B cell (primary cell): Measurements from ENCODE around the gene FAM98A.

Experiments
- EZH2 ChIP-seq: IDR thresholded peaks from 2 replicates; pipeline ENCODE4 v1.6.1; 2012; ENCODE audit warnings: borderline replicate concordance, low read depth, mild to moderate bottlenecking, moderate library complexity, low read length; ENCODE audit not compliant: insufficient read depth, poor library complexity, severe bottlenecking
- TF ChIP-seq, protein P1 (sequence below): fragments of 200-600 bp; IDR thresholded peaks from one replicate; pipeline ENCODE4 v1.8.0; 2022; ENCODE audit warnings: antibody characterized with exemption, mild to moderate bottlenecking

DNA sequence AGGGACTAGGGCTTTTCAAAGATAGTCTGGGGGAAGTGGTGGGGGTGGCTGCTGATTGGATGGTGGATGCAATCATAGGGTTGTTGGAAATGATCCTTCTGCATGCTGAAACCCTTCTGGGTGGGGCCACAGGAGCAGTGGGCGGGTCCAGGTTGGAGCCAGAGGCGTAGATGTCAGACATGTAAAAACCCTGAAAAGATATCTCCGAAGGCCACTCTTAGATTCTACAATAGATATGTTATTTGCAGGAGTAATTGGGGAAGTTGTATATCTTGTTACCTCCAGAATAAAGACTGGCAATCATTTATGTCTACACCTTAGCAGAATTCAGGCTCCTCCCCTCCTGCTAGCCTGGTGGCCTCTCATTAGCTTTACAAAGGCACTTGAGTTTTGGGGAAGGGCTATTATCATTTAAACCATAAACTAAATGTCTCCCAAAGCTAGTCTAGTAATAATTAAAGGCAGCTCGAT lies 8.2 kb upstream of the FAM98A start:
- TF ChIP-seq, protein P1, sequence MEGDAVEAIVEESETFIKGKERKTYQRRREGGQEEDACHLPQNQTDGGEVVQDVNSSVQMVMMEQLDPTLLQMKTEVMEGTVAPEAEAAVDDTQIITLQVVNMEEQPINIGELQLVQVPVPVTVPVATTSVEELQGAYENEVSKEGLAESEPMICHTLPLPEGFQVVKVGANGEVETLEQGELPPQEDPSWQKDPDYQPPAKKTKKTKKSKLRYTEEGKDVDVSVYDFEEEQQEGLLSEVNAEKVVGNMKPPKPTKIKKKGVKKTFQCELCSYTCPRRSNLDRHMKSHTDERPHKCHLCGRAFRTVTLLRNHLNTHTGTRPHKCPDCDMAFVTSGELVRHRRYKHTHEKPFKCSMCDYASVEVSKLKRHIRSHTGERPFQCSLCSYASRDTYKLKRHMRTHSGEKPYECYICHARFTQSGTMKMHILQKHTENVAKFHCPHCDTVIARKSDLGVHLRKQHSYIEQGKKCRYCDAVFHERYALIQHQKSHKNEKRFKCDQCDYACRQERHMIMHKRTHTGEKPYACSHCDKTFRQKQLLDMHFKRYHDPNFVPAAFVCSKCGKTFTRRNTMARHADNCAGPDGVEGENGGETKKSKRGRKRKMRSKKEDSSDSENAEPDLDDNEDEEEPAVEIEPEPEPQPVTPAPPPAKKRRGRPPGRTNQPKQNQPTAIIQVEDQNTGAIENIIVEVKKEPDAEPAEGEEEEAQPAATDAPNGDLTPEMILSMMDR = no peak
- TF ChIP-seq EZH2 = no peak
